H9 (cell line): Measurements from ENCODE around the gene TMEM95. TPM values are rescaled to one million over a fixed set of nuclear protein-coding genes. Genes with fewer than 3 reads are reported as not detected.

ENCODE experiments used
- DNase-seq: peaks from one replicate; pipeline ENCODE4 v3.0.0-alpha.2; 2017
- H2AFZ ChIP-seq: one replicate; pipeline ENCODE4 v1.6.1; 2013; ENCODE audit warnings: mild to moderate bottlenecking, low read length, control low read depth, moderate library complexity
- H2AK5ac ChIP-seq: 2 replicates; pipeline ENCODE4 v1.6.1; 2013; ENCODE audit warnings: low read length, control low read depth, mixed read lengths; ENCODE audit not compliant: insufficient read length
- H2BK120ac ChIP-seq: one replicate; pipeline ENCODE4 v1.6.1; 2013; ENCODE audit warnings: low read depth, mild to moderate bottlenecking, low read length, control low read depth, inconsistent platforms; ENCODE audit not compliant: poor library complexity, severe bottlenecking
- H2BK12ac ChIP-seq: 2 replicates; pipeline ENCODE4 v1.6.1; 2013; ENCODE audit warnings: low read length, control low read depth, mixed read lengths, low read depth; ENCODE audit not compliant: insufficient read length
- H2BK15ac ChIP-seq: 2 replicates; pipeline ENCODE4 v1.6.1; 2013; ENCODE audit warnings: low read depth, low read length, control low read depth
- H2BK20ac ChIP-seq: one replicate; pipeline ENCODE4 v1.6.1; 2013; ENCODE audit warnings: low read depth, mild to moderate bottlenecking, low read length, control low read depth, inconsistent platforms; ENCODE audit not compliant: poor library complexity, severe bottlenecking
- H2BK5ac ChIP-seq: 2 replicates; pipeline ENCODE4 v1.6.1; 2013; ENCODE audit warnings: low read length, control low read depth, mixed read lengths; ENCODE audit not compliant: insufficient read length
- H3K14ac ChIP-seq: 2 replicates; pipeline ENCODE4 v1.6.1; 2013; ENCODE audit warnings: low read length, control low read depth; ENCODE audit not compliant: insufficient read depth
- H3K18ac ChIP-seq: 2 replicates; pipeline ENCODE4 v1.6.1; 2013; ENCODE audit warnings: low read depth, mild to moderate bottlenecking, mixed read lengths, low read length, control low read depth; ENCODE audit not compliant: insufficient read length
- H3K23ac ChIP-seq: 2 replicates; pipeline ENCODE4 v1.6.1; 2013; ENCODE audit warnings: low read length, control low read depth, mixed read lengths, low read depth; ENCODE audit not compliant: insufficient read length
- H3K23me2 ChIP-seq: 2 replicates; pipeline ENCODE4 v1.6.1; 2013; ENCODE audit warnings: low read depth, mild to moderate bottlenecking, mixed read lengths, low read length, control low read depth; ENCODE audit not compliant: insufficient read length, poor library complexity, severe bottlenecking
- H3K27ac ChIP-seq: 2 replicates; pipeline ENCODE4 v1.5.1; 2013; ENCODE audit warnings: low read length, control low read depth, mixed read lengths, low read depth; ENCODE audit not compliant: insufficient read length
- H3K27me3 ChIP-seq: 2 replicates; pipeline ENCODE4 v1.6.1; 2013; ENCODE audit warnings: low read length, control low read depth, inconsistent platforms; ENCODE audit not compliant: insufficient read depth
- H3K4ac ChIP-seq: 2 replicates; pipeline ENCODE4 v1.6.1; 2013; ENCODE audit warnings: low read depth, mild to moderate bottlenecking, control low read depth, inconsistent platforms, low read length, moderate library complexity
- H3K4me1 ChIP-seq: 2 replicates; pipeline ENCODE4 v1.6.1; 2013; ENCODE audit warnings: low read length, control low read depth, inconsistent platforms; ENCODE audit not compliant: insufficient read depth
- H3K4me2 ChIP-seq: 2 replicates; pipeline ENCODE4 v1.6.1; 2013; ENCODE audit warnings: low read length, control low read depth, mixed read lengths; ENCODE audit not compliant: insufficient read length, insufficient read depth
- H3K56ac ChIP-seq: 2 replicates; pipeline ENCODE4 v1.6.1; 2013; ENCODE audit warnings: low read depth, mild to moderate bottlenecking, mixed read lengths, low read length, control low read depth; ENCODE audit not compliant: insufficient read length
- H3K79me1 ChIP-seq: 2 replicates; pipeline ENCODE4 v1.6.1; 2013; ENCODE audit warnings: low read depth, mild to moderate bottlenecking, moderate library complexity, low read length, control low read depth, inconsistent platforms; ENCODE audit not compliant: insufficient read depth, poor library complexity, severe bottlenecking
- H3K79me2 ChIP-seq: 2 replicates; pipeline ENCODE4 v1.6.1; 2013; ENCODE audit warnings: low read length, control low read depth, inconsistent platforms; ENCODE audit not compliant: insufficient read depth
- H3K9ac ChIP-seq: 2 replicates; pipeline ENCODE4 v1.6.1; 2013; ENCODE audit warnings: low read length, control low read depth, mixed read lengths; ENCODE audit not compliant: insufficient read length; ENCODE audit errors: extremely low read depth
- H3K9me3 ChIP-seq: one replicate; pipeline ENCODE4 v1.6.1; 2013; ENCODE audit warnings: low read depth, low read length, inconsistent platforms; ENCODE audit not compliant: control insufficient read depth
- H3T11ph ChIP-seq: one replicate; pipeline ENCODE4 v1.6.1; 2013; ENCODE audit warnings: mild to moderate bottlenecking, low read length, control low read depth, inconsistent platforms
- H4K20me1 ChIP-seq: one replicate; pipeline ENCODE4 v1.6.1; 2013; ENCODE audit not compliant: control insufficient read depth, insufficient read length, insufficient read depth
- H4K5ac ChIP-seq: 2 replicates; pipeline ENCODE4 v1.6.1; 2013; ENCODE audit warnings: low read depth, mild to moderate bottlenecking, mixed read lengths, low read length, control low read depth; ENCODE audit not compliant: insufficient read length
- H4K8ac ChIP-seq: replicated peaks from 2 replicates; pipeline ENCODE4 v1.6.1; 2013; ENCODE audit warnings: low read length, control low read depth, mixed read lengths, low read depth; ENCODE audit not compliant: insufficient read length
- H4K91ac ChIP-seq: 2 replicates; pipeline ENCODE4 v1.6.1; 2013; ENCODE audit warnings: low read depth, mild to moderate bottlenecking, moderate library complexity, mixed read lengths, low read length, control low read depth; ENCODE audit not compliant: insufficient read length
- H3K27ac Mint-ChIP-seq, 3 experiments: 2 replicates in 2 of 3; 3 replicates in 1 of 3; pipeline ENCODE4 v1.8.0; 2020 to 2021; ENCODE audit warnings: mixed read lengths in 3 of 3, mild to moderate bottlenecking in 1 of 3, moderate library complexity in 1 of 3
- H3K27me3 Mint-ChIP-seq: 2 replicates; pipeline ENCODE4 v1.8.0; 2021; ENCODE audit warnings: low read depth, mild to moderate bottlenecking, moderate library complexity, mixed read lengths
- H3K36me3 Mint-ChIP-seq, 3 experiments: 2 replicates in 2 of 3; 3 replicates in 1 of 3; pipeline ENCODE4 v1.8.0; 2020 to 2021; ENCODE audit warnings: low read depth in 3 of 3, mixed read lengths in 3 of 3; ENCODE audit not compliant: insufficient read depth in 1 of 3
- H3K4me1 Mint-ChIP-seq, 2 experiments: 2 replicates each; pipeline ENCODE4 v1.8.0; 2020; ENCODE audit warnings: mixed read lengths in 2 of 2
- H3K4me3 Mint-ChIP-seq, 2 experiments: 2 replicates in 1 of 2; 3 replicates in 1 of 2; pipeline ENCODE4 v1.8.0; 2020 to 2021; ENCODE audit warnings: mild to moderate bottlenecking in 2 of 2, mixed read lengths in 2 of 2, moderate library complexity in 1 of 2
- H3K9me3 Mint-ChIP-seq, 2 experiments: 2 replicates in 1 of 2; 3 replicates in 1 of 2; pipeline ENCODE4 v1.8.0; 2020; ENCODE audit warnings: mild to moderate bottlenecking in 2 of 2, mixed read lengths in 2 of 2, moderate library complexity in 1 of 2
- WGBS: extraction: QIAGEN DNeasy Blood & Tissue Kit; methylation state at CpG from one replicate; pipeline ENCODE4 v1.1.7; 2013; ENCODE audit warnings: missing lambda C conversion rate, low lambda C conversion rate, mixed read lengths; ENCODE audit not compliant: insufficient read length; ENCODE audit errors: extremely low coverage; 5-methylcytosine and 5-hydroxymethylcytosine counted together
- total RNA-seq: library from RNA; stranded (reverse); gene quantifications from 2 replicates; pipeline ENCODE4 v1.2.1, GENCODE V29; 2021
- TF ChIP-seq, protein P1 (sequence below): fragments of 200-600 bp; sonication (generic); conservative IDR thresholded peaks from 3 replicates; pipeline ENCODE4 v1.8.0; 2021; ENCODE audit warnings: antibody characterized with exemption, mild to moderate bottlenecking

TMEM95 gene
- total RNA-seq, 1 experiment from 2014 or later: not detected

DNA sequence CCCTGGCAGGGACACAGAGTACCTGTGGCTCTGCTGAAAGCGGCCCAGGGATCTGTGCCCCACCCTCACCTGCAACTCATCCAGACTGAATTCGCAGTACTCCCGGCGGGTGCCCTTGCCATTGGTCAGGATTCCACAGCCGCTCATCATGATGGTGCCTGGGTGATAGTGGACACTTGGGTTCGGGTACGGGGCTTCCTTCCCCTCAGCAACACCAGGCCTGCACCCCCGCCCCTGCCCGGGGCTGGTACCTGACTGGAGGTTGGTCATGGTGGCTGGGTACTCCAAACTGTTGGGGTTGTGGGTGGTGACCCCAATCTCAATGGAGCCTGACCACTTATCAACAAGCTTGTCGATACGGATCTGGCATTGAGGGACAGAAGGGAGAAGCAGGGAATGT lies 28.8 kb upstream of the TMEM95 start:
- no CpG with 5 or more reads among the region's 11 CpGs for WGBS

More for the DNA sequence above, 28.8 kb upstream of the TMEM95 start:
- H3T11ph ChIP-seq: no peak overlapping the region
- Mint-ChIP-seq H3K4me1 (peaks cover 14 to 15% of the 10 kb centered on the region in 2 experiments), H3K27ac (no peak overlapping the region), H3K27me3 (no peaks in the 10 kb centered on the region), H3K4me3 (no peak overlapping the region; a peak in 1 of 5 replicates), H3K9me3 (no peaks in the 10 kb centered on the region), H3K36me3 (peaks cover 31 to 54% (median 53%) of the 10 kb centered on the region in 3 experiments; a peak in 6 of 7 replicates)
- no peak overlapping the region for H3K4ac ChIP-seq
- no peak overlapping the region for H2AFZ ChIP-seq
- H4K8ac ChIP-seq: no peak overlapping the region
- no peak overlapping the region for H4K91ac ChIP-seq
- no peak overlapping the region for H3K4me2 ChIP-seq
- no peak overlapping the region for H2BK12ac ChIP-seq
- H2BK20ac ChIP-seq: no peak overlapping the region
- H3K18ac ChIP-seq: no peak overlapping the region
- H3K23ac ChIP-seq: no peak overlapping the region
- no peak for DNase-seq
- no peaks in the 10 kb centered on the region for H4K20me1 ChIP-seq
- H3K27ac ChIP-seq: no peak overlapping the region
- H3K9ac ChIP-seq: no peak overlapping the region
- peaks cover 2% of the 10 kb centered on the region; the same call in 1 of the 2 replicates for H3K79me2 ChIP-seq
- no peaks in the 10 kb centered on the region for H3K79me1 ChIP-seq
- H3K56ac ChIP-seq: no peak overlapping the region
- H3K9me3 ChIP-seq: no peaks in the 10 kb centered on the region
- no peak overlapping the region for H3K14ac ChIP-seq
- no peak overlapping the region for H2BK5ac ChIP-seq
- H3K4me1 ChIP-seq: no peaks in the 10 kb centered on the region
- no peak overlapping the region for H2BK15ac ChIP-seq
- H4K5ac ChIP-seq: no peak overlapping the region
- no peak overlapping the region for H2BK120ac ChIP-seq
- H3K23me2 ChIP-seq: peaks cover 14% of the 10 kb centered on the region
- TF ChIP-seq, protein P1, sequence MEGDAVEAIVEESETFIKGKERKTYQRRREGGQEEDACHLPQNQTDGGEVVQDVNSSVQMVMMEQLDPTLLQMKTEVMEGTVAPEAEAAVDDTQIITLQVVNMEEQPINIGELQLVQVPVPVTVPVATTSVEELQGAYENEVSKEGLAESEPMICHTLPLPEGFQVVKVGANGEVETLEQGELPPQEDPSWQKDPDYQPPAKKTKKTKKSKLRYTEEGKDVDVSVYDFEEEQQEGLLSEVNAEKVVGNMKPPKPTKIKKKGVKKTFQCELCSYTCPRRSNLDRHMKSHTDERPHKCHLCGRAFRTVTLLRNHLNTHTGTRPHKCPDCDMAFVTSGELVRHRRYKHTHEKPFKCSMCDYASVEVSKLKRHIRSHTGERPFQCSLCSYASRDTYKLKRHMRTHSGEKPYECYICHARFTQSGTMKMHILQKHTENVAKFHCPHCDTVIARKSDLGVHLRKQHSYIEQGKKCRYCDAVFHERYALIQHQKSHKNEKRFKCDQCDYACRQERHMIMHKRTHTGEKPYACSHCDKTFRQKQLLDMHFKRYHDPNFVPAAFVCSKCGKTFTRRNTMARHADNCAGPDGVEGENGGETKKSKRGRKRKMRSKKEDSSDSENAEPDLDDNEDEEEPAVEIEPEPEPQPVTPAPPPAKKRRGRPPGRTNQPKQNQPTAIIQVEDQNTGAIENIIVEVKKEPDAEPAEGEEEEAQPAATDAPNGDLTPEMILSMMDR: no peak
- H2AK5ac ChIP-seq: no peak overlapping the region
- H3K27me3 ChIP-seq: no peaks in the 10 kb centered on the region
